Umbilical cord (tissue), 2 donors: Measurements from ENCODE around the gene SNX21. TPM values are rescaled to one million over a fixed set of nuclear protein-coding genes. Genes with fewer than 3 reads are reported as not detected.
"Not testable (repeated sequence)": the region's sequence is repeated elsewhere in the genome, so short reads cannot be mapped to it uniquely, and the experiment has no call there.

Experiments
- DNase-seq: peaks from one replicate; pipeline ENCODE4 v3.0.0-alpha.2; 2015; ENCODE audit warnings: low spot score
- total RNA-seq: library from RNA; depleted of rRNA; stranded (reverse); fragments of >200 nt; gene quantifications from one replicate; pipeline ENCODE4 v1.2.3, GENCODE V29; 2014; ENCODE audit warnings: low replicate concordance; ENCODE audit not compliant: insufficient read depth

Gene SNX21, protein sequence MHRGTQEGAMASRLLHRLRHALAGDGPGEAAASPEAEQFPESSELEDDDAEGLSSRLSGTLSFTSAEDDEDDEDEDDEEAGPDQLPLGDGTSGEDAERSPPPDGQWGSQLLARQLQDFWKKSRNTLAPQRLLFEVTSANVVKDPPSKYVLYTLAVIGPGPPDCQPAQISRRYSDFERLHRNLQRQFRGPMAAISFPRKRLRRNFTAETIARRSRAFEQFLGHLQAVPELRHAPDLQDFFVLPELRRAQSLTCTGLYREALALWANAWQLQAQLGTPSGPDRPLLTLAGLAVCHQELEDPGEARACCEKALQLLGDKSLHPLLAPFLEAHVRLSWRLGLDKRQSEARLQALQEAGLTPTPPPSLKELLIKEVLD
- total RNA-seq = 35.2 TPM

DNA sequence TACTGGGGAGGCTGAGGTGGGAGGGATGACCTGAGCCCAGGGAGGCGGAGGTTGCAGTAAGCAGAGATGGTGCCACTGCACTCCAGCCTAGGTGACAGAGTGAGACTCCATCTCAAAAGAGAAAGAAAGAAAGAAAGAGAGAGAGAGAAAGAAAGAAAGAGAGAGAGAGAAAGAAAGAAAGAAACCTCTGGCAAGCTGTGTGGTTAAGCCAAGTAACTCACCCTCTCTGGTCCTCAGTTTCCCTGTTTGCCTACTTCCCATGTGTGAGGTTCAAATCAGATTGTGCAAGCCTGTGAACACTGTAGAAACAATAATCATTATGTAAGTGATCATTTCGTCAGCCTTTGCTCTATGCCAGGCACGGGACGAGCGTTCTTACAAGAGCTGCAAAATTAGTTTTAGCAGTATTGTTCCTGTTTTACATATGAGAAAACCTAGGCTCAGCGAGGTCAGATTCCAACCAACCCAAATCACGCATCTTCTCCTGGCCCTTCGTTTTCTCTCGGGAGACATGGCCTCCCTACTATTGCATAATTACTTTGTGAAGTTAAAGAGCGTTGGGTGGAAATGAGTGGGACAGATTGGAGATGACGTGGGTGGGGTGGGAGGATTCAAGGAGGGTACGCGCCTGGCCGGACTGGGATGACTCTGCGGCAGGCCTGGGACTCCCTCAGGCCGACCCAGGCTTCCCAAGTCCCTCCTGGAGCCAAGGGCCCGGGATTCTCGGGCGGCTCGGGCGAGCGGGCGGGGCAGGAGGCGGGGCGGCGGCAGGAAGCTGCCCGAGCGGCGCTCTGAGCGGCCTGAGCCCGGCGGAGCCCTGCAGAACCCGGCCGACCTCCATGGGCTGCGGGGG is at the start of gene SNX21:
TSS of gene SNX21 (plus strand) at position 770 of the 853 bp plus-strand sequence. CDS start 121 bp downstream, outside the sequence.
- DNase-seq = peak; percentile 91

GRCh38 chr20:45788351-45788750 is 45.2 kb upstream of the SNX21 start:
- DNase-seq = no peak

DNA sequence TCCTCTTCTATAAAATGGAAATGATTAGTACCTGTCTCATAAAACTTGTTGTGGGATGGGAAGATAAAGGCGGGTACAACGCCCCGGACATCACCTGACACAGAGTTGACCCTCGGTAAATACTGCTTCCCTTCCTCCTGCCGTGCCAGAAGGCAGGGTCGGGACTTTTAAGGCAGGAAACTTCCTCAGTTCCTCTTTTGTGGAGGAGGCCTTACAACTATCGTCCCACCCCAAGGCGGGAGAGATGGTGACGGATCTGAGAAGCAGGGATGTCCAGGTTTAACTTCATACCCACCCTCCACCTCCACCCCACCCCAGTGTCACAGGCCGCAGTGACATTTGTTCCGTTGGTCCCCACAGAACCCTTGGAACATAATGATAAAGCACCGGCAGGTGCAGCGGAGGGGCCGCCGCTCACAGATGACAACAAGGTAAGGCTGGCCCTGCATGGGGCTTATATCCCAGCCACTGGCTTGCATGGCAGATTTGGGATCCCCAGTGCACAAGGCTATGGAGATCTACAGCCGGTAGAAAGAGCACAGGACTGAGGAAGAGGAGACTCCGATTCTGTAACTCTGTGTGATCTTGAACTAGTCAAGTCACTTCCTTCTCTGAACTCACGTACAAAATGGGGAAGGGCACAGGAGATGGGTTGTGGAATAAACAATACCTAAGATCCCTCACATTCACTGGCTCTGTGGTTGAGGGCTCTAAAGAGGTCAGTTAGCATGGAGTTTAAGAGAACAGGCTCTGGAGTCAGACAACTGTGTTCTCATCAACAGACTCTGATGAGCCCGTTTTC is 41.1 kb upstream of the SNX21 start:
- DNase-seq = no peak

- DNase-seq = no peak
Observed at GRCh38 chr20:45796337-45797065, 37.1 kb upstream of the SNX21 start.

- DNase-seq = not testable (repeated sequence)
Observed at GRCh38 chr20:45797510-45797909, 36.1 kb upstream of the SNX21 start.

DNA sequence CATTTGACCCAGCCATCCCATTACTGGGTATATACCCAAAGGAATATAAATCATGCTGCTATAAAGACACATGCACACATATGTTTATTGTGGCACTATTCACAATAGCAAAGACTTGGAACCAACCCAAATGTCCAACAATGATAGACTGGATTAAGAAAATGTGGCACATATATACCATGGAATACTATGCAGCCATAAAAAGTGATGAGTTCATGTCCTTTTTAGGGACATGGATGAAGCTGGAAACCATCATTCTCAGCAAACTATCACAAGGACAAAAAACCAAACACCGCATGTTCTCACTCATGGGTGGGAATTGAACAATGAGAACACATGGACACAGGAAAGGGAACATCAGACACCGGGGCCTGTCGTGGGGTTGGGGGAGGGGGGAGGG is 35.6 kb upstream of the SNX21 start:
- DNase-seq = not testable (repeated sequence)

- DNase-seq = peak; percentile 54
Observed at GRCh38 chr20:45798935-45799642, 34.5 kb upstream of the SNX21 start.

GRCh38 chr20:45801851-45802250 is 31.7 kb upstream of the SNX21 start:
- no peak for DNase-seq

DNA sequence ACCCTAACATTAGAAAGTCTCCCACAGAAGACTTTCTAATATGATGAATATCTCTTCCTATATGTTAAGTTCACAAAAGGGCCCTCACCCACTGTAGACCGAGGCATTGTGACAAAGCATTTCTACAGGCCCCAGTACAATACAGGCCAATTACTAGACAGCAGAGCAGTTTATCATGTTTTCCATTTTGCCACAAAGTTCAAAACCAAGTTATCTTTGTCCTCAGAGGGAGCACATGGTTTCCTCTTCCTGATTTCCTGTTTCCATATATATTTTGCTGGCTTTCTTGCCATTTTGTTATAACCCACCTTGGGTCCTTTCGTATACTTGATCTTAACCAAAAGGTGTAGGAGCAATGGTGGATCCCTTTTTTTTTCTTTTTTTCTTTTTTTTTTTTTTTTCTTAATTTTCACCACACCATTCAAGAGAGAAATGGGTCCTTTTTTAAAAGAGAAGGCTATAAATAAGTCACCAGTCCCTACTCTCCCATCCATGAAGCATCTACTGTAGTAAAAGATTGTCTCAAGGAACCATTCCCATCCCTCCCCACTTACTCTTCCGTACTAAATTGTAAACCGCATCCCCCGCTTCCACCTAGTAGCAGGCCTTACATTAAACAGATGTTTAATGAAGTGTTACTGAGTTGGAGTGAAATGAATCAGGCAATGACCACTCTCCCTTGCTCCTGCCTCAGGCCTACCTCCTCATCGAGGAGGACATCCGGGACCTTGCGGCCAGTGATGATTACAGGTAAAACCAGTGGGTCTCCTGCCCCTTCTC is 23.2 kb upstream of the SNX21 start:
- no peak for DNase-seq

DNA sequence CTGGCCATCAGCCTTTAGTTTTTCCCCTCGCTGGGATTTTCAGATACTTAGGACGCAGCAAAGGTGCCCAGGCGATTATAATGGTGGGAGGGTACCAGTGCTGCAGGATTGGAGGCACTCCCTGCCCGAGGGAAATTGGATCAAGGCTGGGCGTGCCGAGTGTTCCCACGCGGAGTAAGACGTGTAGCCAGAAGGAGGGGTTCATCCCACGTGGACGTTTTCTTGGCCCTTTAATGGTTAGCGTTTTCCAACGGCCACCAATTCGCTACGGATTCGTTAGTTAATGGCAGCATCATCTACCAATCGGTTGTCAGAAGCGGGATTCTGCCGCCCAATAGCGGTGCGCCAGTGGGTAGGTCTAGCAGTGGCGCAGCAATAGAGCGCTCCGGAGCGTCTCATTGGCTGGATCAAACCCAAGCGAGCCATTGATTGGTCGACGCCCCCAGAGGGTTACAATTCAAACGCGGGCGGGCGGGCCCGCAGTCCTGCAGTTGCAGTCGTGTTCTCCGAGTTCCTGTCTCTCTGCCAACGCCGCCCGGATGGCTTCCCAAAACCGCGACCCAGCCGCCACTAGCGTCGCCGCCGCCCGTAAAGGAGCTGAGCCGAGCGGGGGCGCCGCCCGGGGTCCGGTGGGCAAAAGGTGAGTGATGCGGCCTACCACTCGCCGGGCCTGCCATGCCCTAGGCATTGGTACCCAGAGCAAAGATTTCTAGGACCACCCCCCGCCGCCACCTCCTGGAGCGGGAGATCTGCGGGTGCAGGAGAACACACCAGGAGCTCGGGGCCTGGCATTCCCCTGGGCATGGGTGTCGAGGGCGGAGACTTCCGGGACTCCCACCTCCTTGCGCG is 21.2 kb upstream of the SNX21 start, which contains the start of gene UBE2C:
TSS of gene UBE2C (plus strand) at position 488 of the 849 bp plus-strand sequence. CDS start at position 540, 52 bp downstream.
- DNase-seq = peak; percentile 100

DNA sequence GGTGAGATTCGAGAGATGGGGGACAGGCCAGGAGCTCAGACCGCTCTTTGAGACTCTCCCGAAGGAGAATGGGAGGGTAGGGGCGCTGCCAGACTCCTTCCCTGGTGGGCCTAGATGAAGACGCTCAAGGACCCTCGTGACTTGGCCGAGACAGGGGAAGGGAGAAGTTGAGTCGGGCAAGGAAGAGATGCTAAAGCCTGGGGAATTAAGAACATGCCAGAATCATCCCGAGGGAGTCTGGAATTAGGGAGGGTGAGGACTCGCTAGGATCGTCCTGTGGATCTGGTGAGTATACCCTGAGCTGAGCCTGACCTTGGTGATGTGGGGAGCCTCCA is 20.6 kb upstream of the SNX21 start:
- no peak for DNase-seq

- DNase-seq = no peak
Observed at GRCh38 chr20:45813489-45813888, 20.1 kb upstream of the SNX21 start.

GRCh38 chr20:45814314-45814713 is 19.3 kb upstream of the SNX21 start:
- DNase-seq = no peak

DNA sequence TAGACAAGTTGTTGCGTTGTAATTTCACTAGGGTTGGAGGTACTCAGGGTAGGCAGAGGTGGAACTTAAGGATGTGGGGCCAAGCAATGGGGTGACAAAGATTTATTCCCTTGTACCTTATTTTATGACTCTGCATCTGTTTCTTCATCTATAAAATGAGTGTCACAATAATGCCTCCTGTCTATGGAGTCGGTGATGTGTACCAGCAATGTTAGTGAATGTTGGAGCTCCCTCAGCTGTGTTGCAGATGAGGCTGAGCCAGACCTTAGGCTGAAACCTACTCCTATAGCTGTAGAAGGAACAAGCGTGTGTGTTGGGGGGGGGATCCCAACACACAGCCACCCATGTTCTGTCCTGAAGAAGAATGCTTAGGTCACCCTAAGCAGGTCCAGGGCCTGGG is 16.6 kb upstream of the SNX21 start:
- DNase-seq = no peak

DNA sequence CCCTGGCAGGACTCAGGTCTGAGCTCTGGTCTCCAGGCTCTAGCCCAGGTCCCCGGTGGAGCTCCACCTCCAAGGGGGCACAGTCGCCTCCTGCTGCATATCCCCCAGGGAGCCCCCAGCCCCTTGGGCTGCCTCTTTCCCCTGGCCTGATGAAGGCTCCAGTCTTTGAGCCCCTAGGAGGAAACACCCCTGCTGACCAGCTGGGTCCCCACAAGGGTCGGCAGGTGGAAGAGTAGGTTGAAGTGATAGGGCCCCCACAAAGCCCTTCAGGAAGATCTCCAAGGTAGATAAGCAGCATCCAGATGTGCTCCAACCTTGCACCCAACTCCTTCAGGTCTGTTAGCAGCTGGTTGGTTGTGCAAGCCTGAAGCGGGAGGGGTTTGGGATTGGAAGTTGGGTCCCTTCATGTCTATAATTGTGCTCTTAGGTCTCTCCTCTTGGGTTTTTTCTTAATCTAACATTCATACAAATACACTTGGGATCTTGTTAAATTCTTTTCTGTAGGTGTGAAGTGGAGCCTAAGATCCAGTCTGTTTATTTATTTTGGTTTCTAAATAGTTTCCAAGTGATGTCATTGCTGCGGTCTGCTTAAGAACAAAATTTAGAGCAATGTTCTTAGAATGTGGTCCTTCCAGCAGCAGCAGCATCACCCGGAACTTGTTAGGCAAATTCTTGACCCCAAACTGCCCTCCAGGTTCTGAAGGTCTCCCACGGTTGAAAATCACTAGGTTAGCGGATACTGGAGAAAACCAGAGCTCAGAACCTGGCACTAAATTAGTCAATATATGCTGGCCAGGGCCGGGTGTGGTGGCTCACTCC is 16.0 kb upstream of the SNX21 start:
- DNase-seq = no peak

DNA sequence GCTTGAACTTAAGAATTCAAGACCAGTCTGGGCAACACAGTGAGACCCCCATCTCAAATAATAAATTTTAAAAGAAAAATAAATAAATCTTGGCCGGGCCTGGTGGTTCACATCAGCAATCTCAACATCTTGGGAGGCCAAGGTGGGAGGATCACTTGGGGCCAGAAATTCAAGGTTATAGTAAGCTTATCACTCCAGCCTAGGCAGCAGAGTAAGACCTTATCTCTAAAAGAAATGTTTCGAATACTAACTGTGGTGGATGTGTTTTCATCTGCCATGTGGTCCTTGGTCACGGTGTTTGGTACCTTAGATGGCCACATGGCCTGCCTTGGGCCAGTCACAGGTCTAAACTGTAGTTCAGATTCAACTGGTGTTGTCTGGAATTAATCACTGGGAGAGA is 15.4 kb upstream of the SNX21 start:
- no peak for DNase-seq

DNA sequence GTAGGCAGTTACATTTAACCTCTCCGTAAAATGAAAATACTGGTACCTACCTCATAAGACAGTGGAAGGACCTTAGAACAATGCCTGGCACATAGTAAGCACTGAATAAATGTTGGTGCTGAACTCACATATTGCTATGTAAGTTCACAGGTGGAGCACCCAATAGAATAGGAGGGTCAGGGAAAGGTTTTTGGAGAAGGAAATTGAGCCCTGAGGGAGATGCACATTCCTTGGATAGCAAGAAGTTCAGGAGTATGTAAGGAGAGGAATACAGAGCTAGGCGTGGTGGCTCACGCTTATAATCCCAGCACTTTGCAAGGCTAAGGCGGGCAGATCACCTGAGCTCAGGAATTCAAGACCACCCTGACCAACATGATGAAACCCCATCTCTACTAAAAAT is 14.1 kb upstream of the SNX21 start:
- no peak for DNase-seq

DNA sequence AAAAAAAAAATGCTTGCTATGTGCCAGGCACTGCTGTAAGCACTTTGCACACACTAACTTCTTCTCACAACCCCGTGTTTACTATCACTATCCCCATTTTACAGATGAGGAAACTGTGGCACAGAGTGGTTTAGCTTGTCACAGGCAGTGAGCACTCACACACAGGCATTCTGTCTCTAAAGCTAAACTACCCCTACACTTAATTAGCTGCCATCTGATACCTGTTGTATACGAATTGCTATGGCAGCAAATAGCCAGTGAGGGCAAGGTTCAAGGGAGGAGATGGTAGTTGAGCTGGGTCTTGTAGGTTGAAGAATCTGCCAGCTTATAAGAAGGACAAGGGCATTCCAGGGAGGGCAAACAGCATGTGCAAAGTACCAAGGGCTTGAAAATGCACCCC is 11.7 kb upstream of the SNX21 start:
- DNase-seq = no peak
